GM03348 (cell line): ENCODE data around the gene P2RX7.

Experiments
- DNase-seq: peaks from one replicate; pipeline ENCODE4 v3.0.0; 2012; ENCODE audit warnings: low spot score

The P2RX7 gene

GRCh38 chr12:121132601-121133481, at the start of gene P2RX7:
P2RX7 (plus strand) TSS chr12:121132876; CDS start chr12:121132971, 95 bp downstream.
- DNase-seq: peak; percentile 83

- DNase-seq: no peak
These were observed 48.4 kb upstream of the P2RX7 start for GRCh38 chr12:121084229-121084628.

GRCh38 chr12:121085069-121085468, 47.6 kb upstream of the P2RX7 start:
- DNase-seq: no peak

- DNase-seq: no peak
These were observed 46.9 kb upstream of the P2RX7 start for GRCh38 chr12:121085506-121086353.

DNA sequence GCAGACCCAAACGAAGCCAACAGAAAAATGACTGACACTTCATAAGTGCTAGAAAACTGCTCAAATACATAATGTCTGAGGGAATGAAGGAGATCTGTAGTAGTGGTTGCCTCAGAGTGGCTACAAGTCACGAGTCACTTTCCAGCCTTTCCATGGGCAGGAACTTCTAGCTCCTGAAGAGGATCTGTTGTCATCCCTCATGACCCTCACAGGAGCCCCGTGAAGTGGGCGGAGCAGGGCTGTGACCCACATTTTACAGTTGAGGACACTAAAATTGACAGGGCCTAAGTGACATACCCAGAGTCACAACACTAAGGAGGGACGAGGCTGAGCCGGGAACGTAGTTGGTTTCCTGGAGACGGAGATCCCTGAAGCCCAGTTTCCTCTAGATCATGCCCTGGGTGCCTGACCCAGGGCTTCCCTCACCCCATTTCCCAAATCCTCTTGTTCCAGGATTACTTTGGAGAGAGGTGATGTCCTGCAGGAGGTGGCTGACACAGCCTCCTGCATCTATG, 45.8 kb upstream of the P2RX7 start:
- no peak for DNase-seq

DNA sequence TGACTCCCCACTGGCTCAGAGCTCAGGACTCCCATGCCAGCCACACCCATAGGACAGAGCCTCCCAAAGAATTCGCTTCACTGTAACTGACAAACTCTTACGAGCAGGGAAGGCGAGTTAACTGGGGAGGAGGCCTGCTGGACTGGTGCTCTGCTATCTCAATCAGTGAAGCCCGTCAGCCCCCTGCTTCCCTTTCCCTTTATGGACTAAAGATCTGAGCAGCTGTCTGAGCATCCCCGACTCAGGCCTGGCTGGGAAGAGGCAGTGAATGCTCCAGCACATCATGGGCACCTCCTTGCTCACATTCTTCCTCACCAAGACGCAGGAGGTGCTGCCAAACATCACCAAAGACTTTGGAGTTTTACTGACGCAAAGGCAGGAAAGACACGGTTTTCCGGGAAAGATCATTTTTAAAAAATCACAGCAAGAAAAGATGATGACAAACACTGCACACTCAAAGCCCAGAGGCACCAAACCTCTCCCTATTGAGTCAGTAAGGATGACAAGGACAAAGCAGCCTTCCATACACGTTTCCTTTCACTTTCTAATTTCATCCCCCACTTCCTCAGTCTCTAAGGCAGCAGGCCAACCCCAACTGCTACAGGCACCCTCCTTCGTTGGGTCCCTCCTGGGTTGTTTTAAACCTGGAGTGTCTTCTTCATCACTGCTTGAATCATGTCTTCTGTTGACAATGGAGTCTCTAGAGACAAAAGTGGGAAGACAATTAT, 45.0 kb upstream of the P2RX7 start:
- DNase-seq: no peak

DNA sequence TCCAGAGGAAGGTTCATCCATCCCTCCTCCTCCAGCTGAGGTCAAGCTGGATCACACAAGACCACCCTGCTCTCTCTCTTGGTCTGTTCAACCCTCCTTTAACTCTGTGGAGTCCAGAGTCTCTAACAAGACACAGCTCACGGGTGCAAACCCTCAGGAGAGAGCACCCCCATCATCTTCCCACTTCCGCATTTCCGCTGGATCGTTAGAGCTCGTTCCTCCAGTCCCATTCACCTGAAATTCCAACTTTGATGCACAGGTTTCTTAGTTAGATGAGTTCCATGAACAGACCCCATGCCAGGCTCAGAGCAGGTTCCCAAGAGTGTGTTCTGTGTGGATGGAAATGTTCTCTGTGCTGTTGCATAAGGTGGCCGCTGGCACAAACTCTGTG, 44.5 kb upstream of the P2RX7 start:
- DNase-seq: no peak

- DNase-seq: no peak
These were observed 43.5 kb upstream of the P2RX7 start for GRCh38 chr12:121089031-121089812.

- no peak for DNase-seq
These were observed 42.8 kb upstream of the P2RX7 start for GRCh38 chr12:121089813-121090430.

DNA sequence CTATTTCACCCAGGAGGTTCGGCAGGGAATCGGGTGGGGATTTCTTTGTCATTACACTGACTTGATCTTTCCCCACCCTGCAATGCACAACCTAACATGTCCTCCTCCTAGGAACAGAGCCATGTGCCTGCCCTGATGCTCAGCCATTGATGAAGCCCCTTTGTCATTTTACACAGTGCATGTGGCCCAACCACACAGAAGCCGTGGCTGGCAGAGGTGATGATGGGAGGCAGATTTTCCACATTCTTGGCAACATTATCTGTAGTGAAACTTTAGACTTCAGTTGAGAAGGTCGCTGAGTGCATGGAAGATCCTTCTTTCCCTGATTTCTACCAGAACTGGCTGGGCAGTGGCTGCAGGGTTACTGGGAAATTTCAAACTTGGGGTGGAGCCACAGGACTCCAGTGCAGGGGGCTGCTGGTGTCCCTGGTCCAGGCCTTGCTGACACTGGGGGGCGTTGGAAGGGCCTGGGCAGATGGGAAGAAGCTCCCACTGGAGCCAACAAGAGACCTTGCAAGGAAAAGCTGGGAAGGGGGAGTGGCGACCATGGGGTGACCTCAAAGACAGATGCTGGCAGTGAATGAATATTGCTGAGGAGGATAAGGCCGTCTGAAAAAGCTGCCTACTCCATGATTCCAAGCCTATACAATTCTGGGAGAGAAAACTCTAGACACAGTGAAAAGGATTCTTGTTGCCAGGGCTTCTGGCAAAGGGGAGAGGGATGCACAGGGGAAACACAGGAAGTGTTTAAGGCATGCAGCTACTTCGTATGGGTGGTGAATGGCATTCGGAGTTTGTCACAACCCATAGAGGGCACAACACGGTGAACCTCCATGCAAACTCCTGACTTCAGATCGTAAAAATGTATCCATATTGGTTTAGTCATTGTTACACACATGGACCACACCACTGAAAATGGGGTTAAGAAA, 41.8 kb upstream of the P2RX7 start:
- no peak for DNase-seq

- DNase-seq: no peak
These were observed 40.6 kb upstream of the P2RX7 start for GRCh38 chr12:121092034-121092433.

- no peak for DNase-seq
These were observed 39.2 kb upstream of the P2RX7 start for GRCh38 chr12:121093487-121093891.

DNA sequence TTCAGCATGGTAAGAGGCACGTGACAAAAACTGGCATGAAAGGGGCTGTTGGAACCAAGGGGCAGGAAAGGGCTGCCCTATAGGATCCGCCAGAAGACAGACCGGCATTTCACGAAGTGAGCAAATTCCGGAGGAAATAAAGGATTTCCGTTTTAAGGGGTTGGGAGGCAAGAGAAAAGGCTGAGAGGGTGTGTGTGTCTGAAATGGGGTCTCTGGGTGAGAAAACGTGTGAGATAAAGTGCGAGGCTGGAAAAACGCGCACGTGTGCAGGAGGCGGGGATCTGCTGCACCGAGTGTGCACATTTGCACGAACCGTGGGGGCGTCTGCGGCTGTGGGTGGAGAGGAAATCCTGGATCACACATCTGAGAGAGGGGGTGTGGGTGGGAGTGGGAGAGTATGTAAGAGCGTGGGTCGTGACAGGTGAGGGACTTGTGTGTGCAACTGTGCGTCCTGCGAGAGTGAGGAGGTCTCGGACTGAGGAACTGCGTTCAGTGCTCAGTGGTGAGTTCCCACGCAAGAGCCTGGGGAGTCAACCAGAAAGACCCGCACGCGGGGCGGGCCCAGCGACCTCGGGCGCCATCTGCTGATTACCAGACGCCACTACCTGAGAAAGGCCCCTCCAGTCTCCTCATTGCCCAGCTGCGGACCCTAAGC, 37.0 kb upstream of the P2RX7 start:
- peak; percentile 90 for DNase-seq

- no peak for DNase-seq
These were observed 36.4 kb upstream of the P2RX7 start for GRCh38 chr12:121096199-121096798.

DNA sequence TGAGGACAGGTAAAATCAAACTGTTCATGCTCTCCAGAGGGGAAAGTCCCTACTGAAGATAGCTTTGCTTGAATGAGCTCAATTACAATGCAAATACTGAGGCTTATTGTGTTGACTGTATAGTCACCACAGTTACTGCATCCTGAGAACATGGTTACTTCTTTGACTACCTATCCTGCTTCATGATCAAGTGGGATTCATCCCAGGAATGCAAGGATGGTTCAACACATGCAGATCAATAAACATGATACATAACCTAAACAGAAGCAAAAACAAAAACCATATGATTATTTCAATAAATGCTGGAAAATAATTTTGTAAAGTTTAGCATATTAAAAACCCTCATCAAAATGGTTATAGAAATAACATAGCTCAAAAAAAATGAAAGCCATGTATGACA, 32.9 kb upstream of the P2RX7 start:
- DNase-seq: no peak

DNA sequence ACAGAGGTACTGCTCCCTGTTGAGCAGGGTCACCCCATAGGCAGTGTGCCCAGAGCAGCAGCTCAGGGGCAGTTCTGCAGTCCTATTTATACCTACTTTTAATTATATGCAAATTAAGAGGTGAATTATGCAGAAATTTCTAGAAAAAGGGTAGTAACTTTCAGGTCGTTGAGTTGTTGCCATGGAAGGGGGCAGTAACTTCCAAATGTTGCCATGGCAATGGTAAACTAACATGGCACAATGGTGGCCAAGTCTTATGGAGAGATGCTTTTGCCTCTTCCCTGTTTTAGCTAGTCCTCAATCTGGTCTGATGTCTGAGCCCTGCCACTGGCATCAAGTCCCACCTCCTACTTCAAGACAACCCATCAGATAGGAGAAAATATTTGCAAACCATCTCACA, 30.4 kb upstream of the P2RX7 start:
- DNase-seq: no peak

GRCh38 chr12:121107681-121108080, 25.0 kb upstream of the P2RX7 start:
- no peak for DNase-seq

DNA sequence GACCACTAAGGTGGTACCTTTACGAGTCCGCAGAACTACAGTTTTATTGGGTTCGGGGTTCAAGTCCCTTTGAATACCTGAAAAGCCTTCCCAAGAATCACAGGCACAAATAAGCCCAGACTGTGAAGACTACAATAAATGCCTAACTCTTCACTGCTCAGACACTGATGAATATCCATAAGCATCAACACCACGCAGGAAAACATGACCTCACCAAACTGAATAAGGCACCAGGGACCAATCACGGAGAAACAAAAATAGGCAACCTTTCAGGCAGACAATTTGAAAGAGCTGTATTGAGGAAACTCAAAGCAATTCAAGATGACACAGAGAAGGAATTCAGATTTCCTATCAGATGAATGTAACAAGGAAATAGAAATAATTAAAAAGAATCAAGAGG, 24.2 kb upstream of the P2RX7 start:
- no peak for DNase-seq
